Measurements from ENCODE around the gene CTIF.
A peak's percentile ranks its signal among the peaks of the same experiment; 100 is the strongest.

Gene CTIF

GRCh38 chr18:48667276-48668254, 128.7 kb downstream of the CTIF start:
- DNase-seq (ENCODE audit: low spot score) = no peak

- DNase-seq (ENCODE audit: low spot score) = no peak
Measured at GRCh38 chr18:48668466-48669179, 129.8 kb downstream of the CTIF start.

- DNase-seq (ENCODE audit: low spot score) = no peak
Measured at GRCh38 chr18:48669180-48669675, 130.4 kb downstream of the CTIF start.

- no peak for DNase-seq (ENCODE audit: low spot score)
Measured at GRCh38 chr18:48669991-48670750, 131.3 kb downstream of the CTIF start.

GRCh38 chr18:48670751-48671560, 132.1 kb downstream of the CTIF start:
- no peak for DNase-seq (ENCODE audit: low spot score)

GRCh38 chr18:48671561-48671945, 132.7 kb downstream of the CTIF start:
- no peak for DNase-seq (ENCODE audit: low spot score)

GRCh38 chr18:48672671-48673340, 134.0 kb downstream of the CTIF start:
- DNase-seq (ENCODE audit: low spot score) = no peak

- DNase-seq (ENCODE audit: low spot score) = no peak
Measured at GRCh38 chr18:48673456-48673852, 134.6 kb downstream of the CTIF start.

- DNase-seq (ENCODE audit: low spot score) = no peak
Measured at GRCh38 chr18:48673853-48674721, 135.3 kb downstream of the CTIF start.

- DNase-seq (ENCODE audit: low spot score) = no peak
Measured at GRCh38 chr18:48674758-48675351, 136.0 kb downstream of the CTIF start.

- DNase-seq (ENCODE audit: low spot score) = peak; percentile 63
Measured at GRCh38 chr18:48675352-48675761, 136.5 kb downstream of the CTIF start.

- no peak for DNase-seq (ENCODE audit: low spot score)
Measured at GRCh38 chr18:48675912-48676311, 137.1 kb downstream of the CTIF start.

GRCh38 chr18:48676346-48676745, 137.5 kb downstream of the CTIF start:
- no peak for DNase-seq (ENCODE audit: low spot score)

- peak; percentile 71 for DNase-seq (ENCODE audit: low spot score)
Measured at GRCh38 chr18:48676756-48677368, 138.0 kb downstream of the CTIF start.

GRCh38 chr18:48678237-48679115, 139.6 kb downstream of the CTIF start:
- DNase-seq (ENCODE audit: low spot score) = no peak

- DNase-seq (ENCODE audit: low spot score) = no peak
Measured at GRCh38 chr18:48679236-48679635, 140.4 kb downstream of the CTIF start.

GRCh38 chr18:48680339-48681250, 141.8 kb downstream of the CTIF start:
- DNase-seq (ENCODE audit: low spot score) = no peak
